Activated CD8-positive, alpha-beta memory T cell treated with anti-CD3 and anti-CD28 coated beads, Interleukin-2, amount 50 U/mL, for 48 hours (primary cell): Measurements from ENCODE around the gene VPS50.

Experiments used
- DNase-seq: peaks from one replicate; pipeline ENCODE4 v3.0.0-alpha.2; 2020

The VPS50 gene

GRCh38 chr7:93231799-93232672 lies at the start of gene VPS50:
Gene VPS50, plus strand, starts transcription at chr7:93232366. Its CDS starts 102 bp downstream, at chr7:93232468.
- peak; percentile 88 for DNase-seq

- no peak for DNase-seq
Observed at GRCh38 chr7:93185303-93186027, 46.7 kb upstream of the VPS50 start.

- DNase-seq: no peak
Observed at GRCh38 chr7:93188870-93189634, 43.1 kb upstream of the VPS50 start.

- DNase-seq: no peak
Observed at GRCh38 chr7:93194386-93194785, 37.8 kb upstream of the VPS50 start.

GRCh38 chr7:93196336-93196735 lies 35.8 kb upstream of the VPS50 start:
- DNase-seq: no peak

GRCh38 chr7:93198472-93198871 lies 33.7 kb upstream of the VPS50 start:
- DNase-seq: no peak

GRCh38 chr7:93202594-93203250 lies 29.4 kb upstream of the VPS50 start:
- DNase-seq: no peak

GRCh38 chr7:93203496-93203895 lies 28.7 kb upstream of the VPS50 start:
- DNase-seq: no peak

- no peak for DNase-seq
Observed at GRCh38 chr7:93205046-93205445, 27.1 kb upstream of the VPS50 start.

- DNase-seq: no peak
Observed at GRCh38 chr7:93211228-93211818, 20.8 kb upstream of the VPS50 start.

GRCh38 chr7:93212881-93213280 lies 19.3 kb upstream of the VPS50 start:
- no peak for DNase-seq

- DNase-seq: no peak
Observed at GRCh38 chr7:93218997-93219827, 13.0 kb upstream of the VPS50 start.

- no peak for DNase-seq
Observed at GRCh38 chr7:93219868-93220267, 12.3 kb upstream of the VPS50 start.

- DNase-seq: no peak
Observed at GRCh38 chr7:93226310-93226709, 5.9 kb upstream of the VPS50 start, which contains the start of gene HEPACAM2. Gene HEPACAM2, minus strand, starts transcription at chr7:93226469.

GRCh38 chr7:93228302-93228701 lies 3.9 kb upstream of the VPS50 start:
- DNase-seq: no peak

- no peak for DNase-seq
Observed at GRCh38 chr7:93231259-93231658, 907 bp upstream of the VPS50 start.

- no peak for DNase-seq
Observed at GRCh38 chr7:93232673-93233018, 480 bp downstream of the VPS50 start.

GRCh38 chr7:93235541-93235940 lies 3.4 kb downstream of the VPS50 start:
- DNase-seq: no peak

GRCh38 chr7:93238131-93238530 lies 6.0 kb downstream of the VPS50 start:
- no peak for DNase-seq

- DNase-seq: no peak
Observed at GRCh38 chr7:93238748-93239147, 6.6 kb downstream of the VPS50 start.

GRCh38 chr7:93239824-93240223 lies 7.7 kb downstream of the VPS50 start:
- DNase-seq: no peak

- no peak for DNase-seq
Observed at GRCh38 chr7:93242106-93242505, 9.9 kb downstream of the VPS50 start.
